Non-pigmented ciliary epithelial cell (primary cell): ENCODE measurements around the gene ST6GALNAC4.
"Not testable (repeated sequence)": the region's sequence is repeated elsewhere in the genome, so short reads cannot be mapped to it uniquely, and the experiment has no call there.

Experiments
- DNase-seq: peaks from one replicate; pipeline ENCODE4 v3.0.0-alpha.2; 2010; ENCODE audit warnings: low read depth

The ST6GALNAC4 gene

DNA sequence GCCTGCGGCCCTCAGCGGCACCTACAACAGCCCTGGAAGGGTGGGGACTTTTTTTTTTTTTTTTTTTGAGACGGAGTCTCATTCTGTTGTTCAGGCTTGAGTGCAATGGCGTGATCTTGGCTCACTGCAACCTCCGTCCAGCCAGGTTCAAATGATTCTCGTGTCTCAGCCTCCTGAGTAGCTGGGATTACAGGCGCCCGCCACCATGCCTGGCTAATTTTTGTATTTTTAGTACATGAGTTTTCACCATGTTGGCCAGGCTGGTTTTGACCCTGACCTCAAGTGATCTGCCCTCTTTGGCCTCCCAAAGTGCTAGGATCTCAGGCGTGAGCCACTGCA is 46.7 kb downstream of the ST6GALNAC4 start:
- not testable (repeated sequence) for DNase-seq

DNA sequence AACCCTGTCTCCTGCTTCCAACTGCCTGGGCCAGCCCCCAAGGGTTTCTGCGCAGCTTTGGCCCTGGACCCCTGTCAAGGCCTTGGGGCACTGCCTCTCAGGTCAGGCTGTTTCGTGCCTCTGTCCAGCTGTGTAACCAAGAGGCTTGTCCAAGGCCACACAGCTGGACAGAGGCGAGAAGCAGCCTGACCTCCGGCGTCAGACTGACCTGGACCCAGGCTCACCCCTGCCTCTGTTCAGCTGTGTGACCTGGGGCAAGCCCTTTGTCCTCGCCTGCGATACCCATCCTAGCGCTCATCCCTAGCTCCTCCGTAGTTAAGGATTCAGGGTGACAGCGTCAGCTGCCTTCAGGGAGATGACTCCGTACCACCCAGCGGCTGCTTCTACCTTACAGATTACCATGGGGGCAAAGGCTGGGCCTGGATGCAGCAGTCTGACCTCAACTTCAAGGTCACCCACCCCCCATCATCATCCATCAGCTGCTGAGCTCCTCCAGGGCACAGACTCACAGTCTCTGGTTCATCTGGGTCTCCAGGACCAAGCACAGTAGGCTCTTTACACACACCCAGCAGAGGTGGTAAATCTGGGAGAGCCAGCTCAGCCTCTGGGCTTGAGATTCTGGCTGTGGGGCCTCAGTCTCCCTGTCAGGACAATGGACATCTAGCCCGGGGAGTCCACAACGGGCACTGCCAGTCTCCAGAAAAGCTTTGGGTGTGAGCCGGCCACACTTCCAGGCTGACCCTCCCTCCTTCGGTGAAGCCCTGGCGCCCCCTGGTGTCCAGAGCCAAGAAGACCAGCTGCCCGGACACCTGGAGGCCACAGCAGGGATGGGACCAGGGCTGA is 47.3 kb downstream of the ST6GALNAC4 start:
- DNase-seq = no peak

DNA sequence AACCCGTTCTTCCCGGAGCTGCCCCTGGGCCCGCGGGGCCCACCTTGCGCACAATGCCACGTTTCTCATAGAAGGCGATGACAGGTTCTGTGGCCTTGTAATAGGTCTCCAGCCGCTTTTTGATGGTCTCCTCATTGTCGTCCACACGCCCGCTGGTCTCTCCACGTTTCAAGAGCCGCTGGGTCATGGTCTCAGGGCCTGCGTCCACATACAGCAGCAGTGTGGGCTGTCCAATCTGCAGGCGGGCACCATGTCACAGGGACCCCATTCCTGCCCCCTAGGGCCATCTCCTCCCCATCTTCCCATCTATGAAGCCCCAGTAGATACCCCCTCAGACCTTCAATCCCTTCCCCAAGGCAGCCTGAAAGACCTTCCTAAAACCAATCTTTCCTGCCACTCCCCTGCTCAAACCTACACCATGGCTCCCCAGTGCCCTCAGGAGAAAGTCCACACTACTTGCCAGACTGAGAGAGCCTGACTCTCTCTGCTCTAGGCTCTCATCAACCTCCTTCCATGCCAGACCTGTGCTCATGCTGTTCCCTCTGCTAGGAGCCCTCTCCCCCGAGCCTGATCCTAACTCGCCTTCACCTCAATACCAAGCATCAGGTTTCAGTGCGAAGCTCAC is 48.5 kb downstream of the ST6GALNAC4 start:
- no peak for DNase-seq

GRCh38 chr9:127867356-127868277 is 49.2 kb downstream of the ST6GALNAC4 start:
- DNase-seq = no peak

DNA sequence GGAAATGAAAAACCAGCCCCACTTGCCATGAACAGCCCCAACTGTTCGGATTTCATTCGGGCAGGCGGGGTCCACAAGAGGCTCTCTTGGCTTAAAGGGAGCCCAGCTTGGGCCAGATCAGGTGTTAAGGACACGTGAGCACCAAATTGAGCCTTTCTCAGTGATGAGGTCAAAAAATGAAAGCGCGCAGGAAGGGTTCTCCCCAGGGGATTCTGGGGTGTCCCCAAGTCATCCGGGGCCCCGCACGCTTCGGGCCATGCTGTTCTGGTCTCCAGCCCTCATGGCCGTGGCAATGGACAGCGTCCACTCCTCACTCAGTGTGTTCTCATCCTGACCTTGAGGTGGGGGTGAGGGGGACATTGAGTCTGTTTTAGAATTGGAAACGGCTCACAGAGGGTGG is 50.3 kb downstream of the ST6GALNAC4 start:
- no peak for DNase-seq

GRCh38 chr9:127865645-127866464 is 51.0 kb downstream of the ST6GALNAC4 start:
- DNase-seq = no peak

- DNase-seq = no peak
Measured at GRCh38 chr9:127863191-127863621, 53.6 kb downstream of the ST6GALNAC4 start.

- no peak for DNase-seq
Measured at GRCh38 chr9:127862075-127863011, 54.5 kb downstream of the ST6GALNAC4 start.

GRCh38 chr9:127860779-127861178 is 56.1 kb downstream of the ST6GALNAC4 start:
- no peak for DNase-seq

- DNase-seq = no peak
Measured at GRCh38 chr9:127860260-127860659, 56.6 kb downstream of the ST6GALNAC4 start.

DNA sequence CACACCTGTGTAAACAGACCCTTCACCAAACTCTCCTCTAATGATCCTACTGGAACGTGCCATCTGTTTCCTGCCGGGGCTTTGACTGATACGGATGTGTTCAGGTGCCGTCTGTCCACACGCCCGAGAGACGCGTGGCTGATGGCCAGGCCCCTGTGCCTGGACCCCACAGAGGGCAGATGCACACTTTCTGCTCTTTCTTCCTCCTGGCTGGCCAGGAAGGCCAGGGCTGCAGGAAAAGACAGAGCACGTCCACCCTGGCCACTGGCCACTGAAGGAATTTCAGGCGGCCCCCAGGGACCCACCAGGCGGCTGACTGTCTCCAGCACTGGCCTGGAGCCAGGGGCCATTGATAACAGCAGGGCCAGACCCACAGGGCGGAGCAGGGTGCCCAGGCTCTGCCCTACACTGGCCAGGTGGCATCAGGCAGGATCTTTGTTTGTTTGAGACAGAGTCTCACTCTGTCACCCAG is 58.8 kb downstream of the ST6GALNAC4 start:
- no peak for DNase-seq
